Neural cell (in vitro differentiated cells): ENCODE results near the gene FHAD1. TPM values are rescaled to one million over a fixed set of nuclear protein-coding genes. Genes with fewer than 3 reads are reported as not detected.

ENCODE experiments used
- H2AFZ ChIP-seq: fragments of 200-600, 300-800 bp; sonication (generic), shearing (Covaris generic); 2 replicates; pipeline ENCODE4 v1.6.0; 2014; ENCODE audit warnings: low read depth, mild to moderate bottlenecking, antibody characterized with exemption, low read length, moderate library complexity
- H3F3A ChIP-seq: fragments of 200-600 bp; shearing (Covaris generic); 2 replicates; pipeline ENCODE4 v1.6.1; 2016; ENCODE audit warnings: mild to moderate bottlenecking, moderate library complexity, mixed read lengths, antibody characterized with exemption, low read length; ENCODE audit not compliant: insufficient read depth, poor library complexity, severe bottlenecking
- H3K27ac ChIP-seq: fragments of 200-600, 300-800 bp; sonication (generic), shearing (Covaris generic); 2 replicates; pipeline ENCODE4 v1.5.1; 2014; ENCODE audit warnings: mild to moderate bottlenecking, low read length, moderate library complexity
- H3K27me3 ChIP-seq: fragments of 300-800, 200-600 bp; sonication (generic), shearing (Covaris generic); 2 replicates; pipeline ENCODE4 v1.6.0; 2014; ENCODE audit warnings: mild to moderate bottlenecking, low read depth, low read length, moderate library complexity; ENCODE audit not compliant: insufficient read depth
- H3K36me3 ChIP-seq: fragments of 300-800, 200-600 bp; sonication (generic), shearing (Covaris generic); 2 replicates; pipeline ENCODE4 v1.5.1; 2014; ENCODE audit warnings: mild to moderate bottlenecking, antibody characterized with exemption, low read length, moderate library complexity; ENCODE audit not compliant: insufficient read depth
- H3K4me2 ChIP-seq: fragments of 300-800, 200-600 bp; sonication (generic), shearing (Covaris generic); 2 replicates; pipeline ENCODE4 v1.6.0; 2014; ENCODE audit warnings: mild to moderate bottlenecking, low read length
- H3K4me3 ChIP-seq: fragments of 300-800, 200-600 bp; sonication (generic), shearing (Covaris generic); 2 replicates; pipeline ENCODE4 v1.5.1; 2014; ENCODE audit warnings: mild to moderate bottlenecking, low read length, moderate library complexity
- H3K79me2 ChIP-seq: fragments of 200-600 bp; shearing (Covaris generic); replicated peaks from 2 replicates; pipeline ENCODE4 v1.6.0; 2014; ENCODE audit warnings: mild to moderate bottlenecking, low read length, moderate library complexity; ENCODE audit not compliant: insufficient read depth
- H3K9ac ChIP-seq: fragments of 300-800, 200-600 bp; sonication (generic), shearing (Covaris generic); 2 replicates; pipeline ENCODE4 v1.6.1; 2016; ENCODE audit warnings: mild to moderate bottlenecking, low read length, mixed read lengths
- H3K9me2 ChIP-seq: fragments of 200-600 bp; shearing (Covaris generic); 2 replicates; pipeline ENCODE4 v1.6.1; 2016; ENCODE audit warnings: mild to moderate bottlenecking, low read length, mixed read lengths; ENCODE audit not compliant: insufficient read depth
- H3K9me3 ChIP-seq: fragments of 200-600, 300-800 bp; sonication (generic), shearing (Covaris generic); 2 replicates; pipeline ENCODE4 v1.6.1; 2016; ENCODE audit warnings: mild to moderate bottlenecking, mixed run types, low read length, moderate library complexity, mixed read lengths
- H4K20me1 ChIP-seq: fragments of 200-600 bp; shearing (Covaris generic); 2 replicates; pipeline ENCODE4 v1.6.1; 2016; ENCODE audit warnings: mild to moderate bottlenecking, mixed run types; ENCODE audit not compliant: insufficient read depth
- EP300 ChIP-seq: fragments of 450-650 bp; conservative IDR thresholded peaks from 2 replicates; pipeline ENCODE4 v1.6.1; 2014; ENCODE audit warnings: antibody characterized with exemption, mild to moderate bottlenecking, moderate library complexity; ENCODE audit not compliant: poor library complexity, severe bottlenecking
- EZH2 ChIP-seq: fragments of 200-600, 300-800 bp; shearing (Covaris generic), sonication (generic); IDR thresholded peaks from 2 replicates; pipeline ENCODE4 v1.6.1; 2014; ENCODE audit warnings: antibody characterized with exemption, low read length, borderline replicate concordance, mild to moderate bottlenecking; ENCODE audit not compliant: insufficient read depth, poor library complexity, severe bottlenecking
- MXI1 ChIP-seq: fragments of 450-650 bp; conservative IDR thresholded peaks from 2 replicates; pipeline ENCODE4 v1.6.1; 2014; ENCODE audit warnings: antibody characterized with exemption, mild to moderate bottlenecking; ENCODE audit not compliant: poor library complexity, severe bottlenecking
- POLR2AphosphoS5 ChIP-seq: IDR thresholded peaks from 2 replicates; pipeline ENCODE4 v1.6.1; 2012
- RAD21 ChIP-seq: fragments of 450-650 bp; conservative IDR thresholded peaks from 2 replicates; pipeline ENCODE4 v1.6.1; 2014; ENCODE audit warnings: antibody characterized with exemption, mild to moderate bottlenecking, moderate library complexity
- SMC3 ChIP-seq: fragments of 450-650 bp; conservative IDR thresholded peaks from 2 replicates; pipeline ENCODE4 v1.6.1; 2014; ENCODE audit warnings: antibody characterized with exemption, mild to moderate bottlenecking, moderate library complexity; ENCODE audit not compliant: poor library complexity
- TAF1 ChIP-seq: IDR thresholded peaks from 2 replicates; pipeline ENCODE4 v1.6.1; 2012; ENCODE audit warnings: low read depth
- polyA plus RNA-seq: library from polyadenylated mRNA; depleted of rRNA; stranded (reverse); fragments of >200 nt; gene quantifications from 2 replicates; pipeline ENCODE4 v1.2.3, GENCODE V29; 2014
- TF ChIP-seq, protein P1 (sequence below): fragments of 450-650 bp; IDR thresholded peaks from 2 replicates; pipeline ENCODE4 v1.5.1; 2014; ENCODE audit warnings: antibody characterized with exemption, mild to moderate bottlenecking, moderate library complexity; ENCODE audit not compliant: poor library complexity, severe bottlenecking
- TF ChIP-seq, protein P2 (sequence below): IDR thresholded peaks from 2 replicates; pipeline ENCODE4 v1.6.1; 2012; ENCODE audit warnings: borderline replicate concordance

Gene FHAD1
- polyA plus RNA-seq, 1 donor from 2014 or later: 0.46 TPM

GRCh38 chr1:15328351-15329103, 81.5 kb downstream of the FHAD1 start:
- Histone ChIP-seq H3K9me3 (no peaks in the 10 kb centered on the region), H3K9ac (no peak overlapping the region), H4K20me1 (no peaks in the 10 kb centered on the region), H3K9me2 (no peaks in the 10 kb centered on the region), H3K4me3 (no peak overlapping the region), H3K36me3 (no peaks in the 10 kb centered on the region), H3K27ac (no peak overlapping the region), H3K27me3 (no peaks in the 10 kb centered on the region), H3F3A (no peaks in the 10 kb centered on the region), H3K79me2 (no peaks in the 10 kb centered on the region), H2AFZ (no peak overlapping the region), H3K4me2 (no peak overlapping the region)
- TF ChIP-seq POLR2AphosphoS5 (no peak), EZH2 (no peak), RAD21 (no peak)

DNA sequence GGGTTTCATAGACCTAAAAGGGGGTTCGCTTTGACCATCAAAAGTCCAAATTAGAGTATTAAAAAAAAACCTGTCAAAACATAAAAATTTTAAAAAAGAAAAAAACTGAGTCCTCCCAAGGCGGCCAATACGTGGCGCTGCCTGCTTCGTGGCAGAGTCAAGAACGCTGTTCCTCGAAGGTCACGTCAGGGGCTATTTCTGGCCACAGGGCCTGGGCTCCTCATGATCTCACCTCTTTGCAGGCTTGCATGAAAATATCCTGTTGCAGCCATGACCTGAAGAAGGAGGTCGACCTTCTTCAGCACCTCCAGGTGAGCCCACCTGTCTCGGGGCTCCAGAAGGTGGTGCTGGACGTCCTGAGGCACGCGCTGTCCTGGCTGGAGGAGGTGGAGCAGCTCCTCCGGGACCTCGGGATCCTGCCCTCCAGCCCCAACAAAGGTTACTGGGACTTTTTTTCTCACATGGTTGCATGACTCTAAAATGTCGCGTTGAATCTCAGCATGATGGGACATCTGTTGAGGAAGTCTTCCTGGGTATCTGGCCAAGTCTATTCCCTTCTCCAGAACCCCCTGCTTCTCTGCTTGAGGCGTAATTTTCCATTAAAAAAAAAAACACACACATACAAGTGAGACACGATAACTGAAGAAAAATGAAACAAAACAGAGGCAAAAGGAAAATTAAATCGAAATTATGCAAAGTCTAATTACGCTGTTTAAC, 82.2 kb downstream of the FHAD1 start:
- no peaks in the 10 kb centered on the region for H3K9me3 ChIP-seq
- no peaks in the 10 kb centered on the region for H3K36me3 ChIP-seq
- H3K27ac ChIP-seq: no peak overlapping the region
- no peaks in the 10 kb centered on the region for H4K20me1 ChIP-seq
- H3K79me2 ChIP-seq: no peaks in the 10 kb centered on the region
- no peak overlapping the region for H3K4me3 ChIP-seq
- H3K4me2 ChIP-seq: no peak overlapping the region
- TF ChIP-seq, protein P1, sequence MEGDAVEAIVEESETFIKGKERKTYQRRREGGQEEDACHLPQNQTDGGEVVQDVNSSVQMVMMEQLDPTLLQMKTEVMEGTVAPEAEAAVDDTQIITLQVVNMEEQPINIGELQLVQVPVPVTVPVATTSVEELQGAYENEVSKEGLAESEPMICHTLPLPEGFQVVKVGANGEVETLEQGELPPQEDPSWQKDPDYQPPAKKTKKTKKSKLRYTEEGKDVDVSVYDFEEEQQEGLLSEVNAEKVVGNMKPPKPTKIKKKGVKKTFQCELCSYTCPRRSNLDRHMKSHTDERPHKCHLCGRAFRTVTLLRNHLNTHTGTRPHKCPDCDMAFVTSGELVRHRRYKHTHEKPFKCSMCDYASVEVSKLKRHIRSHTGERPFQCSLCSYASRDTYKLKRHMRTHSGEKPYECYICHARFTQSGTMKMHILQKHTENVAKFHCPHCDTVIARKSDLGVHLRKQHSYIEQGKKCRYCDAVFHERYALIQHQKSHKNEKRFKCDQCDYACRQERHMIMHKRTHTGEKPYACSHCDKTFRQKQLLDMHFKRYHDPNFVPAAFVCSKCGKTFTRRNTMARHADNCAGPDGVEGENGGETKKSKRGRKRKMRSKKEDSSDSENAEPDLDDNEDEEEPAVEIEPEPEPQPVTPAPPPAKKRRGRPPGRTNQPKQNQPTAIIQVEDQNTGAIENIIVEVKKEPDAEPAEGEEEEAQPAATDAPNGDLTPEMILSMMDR: no peak
- TF ChIP-seq TAF1 (no peak), MXI1 (no peak), EZH2 (no peak), SMC3 (no peak), EP300 (no peak), RAD21 (no peak), POLR2AphosphoS5 (no peak)
- TF ChIP-seq, protein P2, sequence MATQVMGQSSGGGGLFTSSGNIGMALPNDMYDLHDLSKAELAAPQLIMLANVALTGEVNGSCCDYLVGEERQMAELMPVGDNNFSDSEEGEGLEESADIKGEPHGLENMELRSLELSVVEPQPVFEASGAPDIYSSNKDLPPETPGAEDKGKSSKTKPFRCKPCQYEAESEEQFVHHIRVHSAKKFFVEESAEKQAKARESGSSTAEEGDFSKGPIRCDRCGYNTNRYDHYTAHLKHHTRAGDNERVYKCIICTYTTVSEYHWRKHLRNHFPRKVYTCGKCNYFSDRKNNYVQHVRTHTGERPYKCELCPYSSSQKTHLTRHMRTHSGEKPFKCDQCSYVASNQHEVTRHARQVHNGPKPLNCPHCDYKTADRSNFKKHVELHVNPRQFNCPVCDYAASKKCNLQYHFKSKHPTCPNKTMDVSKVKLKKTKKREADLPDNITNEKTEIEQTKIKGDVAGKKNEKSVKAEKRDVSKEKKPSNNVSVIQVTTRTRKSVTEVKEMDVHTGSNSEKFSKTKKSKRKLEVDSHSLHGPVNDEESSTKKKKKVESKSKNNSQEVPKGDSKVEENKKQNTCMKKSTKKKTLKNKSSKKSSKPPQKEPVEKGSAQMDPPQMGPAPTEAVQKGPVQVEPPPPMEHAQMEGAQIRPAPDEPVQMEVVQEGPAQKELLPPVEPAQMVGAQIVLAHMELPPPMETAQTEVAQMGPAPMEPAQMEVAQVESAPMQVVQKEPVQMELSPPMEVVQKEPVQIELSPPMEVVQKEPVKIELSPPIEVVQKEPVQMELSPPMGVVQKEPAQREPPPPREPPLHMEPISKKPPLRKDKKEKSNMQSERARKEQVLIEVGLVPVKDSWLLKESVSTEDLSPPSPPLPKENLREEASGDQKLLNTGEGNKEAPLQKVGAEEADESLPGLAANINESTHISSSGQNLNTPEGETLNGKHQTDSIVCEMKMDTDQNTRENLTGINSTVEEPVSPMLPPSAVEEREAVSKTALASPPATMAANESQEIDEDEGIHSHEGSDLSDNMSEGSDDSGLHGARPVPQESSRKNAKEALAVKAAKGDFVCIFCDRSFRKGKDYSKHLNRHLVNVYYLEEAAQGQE: no peak
- no peaks in the 10 kb centered on the region for H3F3A ChIP-seq
- no peaks in the 10 kb centered on the region for H3K9me2 ChIP-seq
- no peak overlapping the region for H2AFZ ChIP-seq
- no peaks in the 10 kb centered on the region for H3K27me3 ChIP-seq
- no peak overlapping the region for H3K9ac ChIP-seq
